Left lung (tissue), 10 donors: ENCODE data around the gene RBBP8. TPM values are rescaled to one million over a fixed set of nuclear protein-coding genes. Genes with fewer than 3 reads are reported as not detected.

ENCODE experiments used
- ATAC-seq: fragments of 200-7000 bp; cut with Tn5 transposase; one replicate; pipeline ENCODE4 v1.9.1; 2020; ENCODE audit warnings: moderate library complexity
- DNase-seq, 4 donors: peaks; one replicate each; pipeline ENCODE4 v3.0.0-alpha.2; 2013 to 2020
- H3K27ac ChIP-seq, 2 donors: fragments of 200-600 bp; sonication (generic) in 1 of 2; one replicate each; pipeline versions ENCODE4 v1.5.0 to v1.8.0; 2020 to 2021
- H3K27me3 ChIP-seq, 2 donors: fragments of 200-600 bp; sonication (generic) in 1 of 2; one replicate each; pipeline versions ENCODE4 v1.5.0 to v1.8.0; 2020 to 2021
- H3K36me3 ChIP-seq, 2 donors: fragments of 200-600 bp; sonication (generic) in 1 of 2; one replicate each; pipeline versions ENCODE4 v1.5.0 to v1.8.0; 2020 to 2021
- H3K4me1 ChIP-seq, 2 donors: fragments of 200-600 bp; one replicate each; pipeline ENCODE4 v1.8.0; 2021
- H3K4me3 ChIP-seq, 2 donors: fragments of 200-600 bp; sonication (generic) in 1 of 2; one replicate each; pipeline versions ENCODE4 v1.5.0 to v1.8.0; 2020 to 2021; ENCODE audit warnings: mild to moderate bottlenecking in 1 of 2
- H3K9me3 ChIP-seq, 2 donors: fragments of 200-600 bp; sonication (generic) in 1 of 2; one replicate each; pipeline versions ENCODE4 v1.5.0 to v1.8.0; 2020 to 2021
- intact Hi-C, 2 donors: fragments of 100-400 bp; cut with DNase I; formaldehyde crosslinking; loops; one replicate each; pipeline versions ENCODE4 v1.11.2 to v1.14.2; 2022
- polyA plus RNA-seq, 6 donors: library from polyadenylated mRNA; unstranded; fragments of 120-200 nt; gene quantifications; one replicate each; pipeline ENCODE4 v1.2.1, GENCODE V29; 2013; ENCODE audit not compliant: insufficient read length in 6 of 6
- total RNA-seq, 2 donors: library from RNA; stranded (reverse); fragmentation: NEBNext Ultra II Directional; extraction: Animal tissue kit (Norgen Biotek cat#: 25700); gene quantifications; one replicate each; pipeline ENCODE4 v1.2.1, GENCODE V29; 2021
- TF ChIP-seq, protein P1 (sequence below), 2 donors: fragments of 200-600 bp; sonication (generic) in 1 of 2; IDR thresholded peaks; one replicate each; pipeline versions ENCODE4 v1.5.0 to v1.8.0; 2021; ENCODE audit warnings: antibody characterized with exemption in 2 of 2
- donor health status: DM: no; HTN: yes; CAD: no.
- donor health status: DM: no; HTN: no; CAD: no.

The RBBP8 gene
- total and polyA plus RNA-seq, 8 donors, result 24.6 to 47.7 (median 31.3) TPM

GRCh38 chr18:22999647-23000046, 66.5 kb downstream of the RBBP8 start:
- H3K9me3 ChIP-seq, result no peaks in the 10 kb centered on the region
- TF ChIP-seq, protein P1, sequence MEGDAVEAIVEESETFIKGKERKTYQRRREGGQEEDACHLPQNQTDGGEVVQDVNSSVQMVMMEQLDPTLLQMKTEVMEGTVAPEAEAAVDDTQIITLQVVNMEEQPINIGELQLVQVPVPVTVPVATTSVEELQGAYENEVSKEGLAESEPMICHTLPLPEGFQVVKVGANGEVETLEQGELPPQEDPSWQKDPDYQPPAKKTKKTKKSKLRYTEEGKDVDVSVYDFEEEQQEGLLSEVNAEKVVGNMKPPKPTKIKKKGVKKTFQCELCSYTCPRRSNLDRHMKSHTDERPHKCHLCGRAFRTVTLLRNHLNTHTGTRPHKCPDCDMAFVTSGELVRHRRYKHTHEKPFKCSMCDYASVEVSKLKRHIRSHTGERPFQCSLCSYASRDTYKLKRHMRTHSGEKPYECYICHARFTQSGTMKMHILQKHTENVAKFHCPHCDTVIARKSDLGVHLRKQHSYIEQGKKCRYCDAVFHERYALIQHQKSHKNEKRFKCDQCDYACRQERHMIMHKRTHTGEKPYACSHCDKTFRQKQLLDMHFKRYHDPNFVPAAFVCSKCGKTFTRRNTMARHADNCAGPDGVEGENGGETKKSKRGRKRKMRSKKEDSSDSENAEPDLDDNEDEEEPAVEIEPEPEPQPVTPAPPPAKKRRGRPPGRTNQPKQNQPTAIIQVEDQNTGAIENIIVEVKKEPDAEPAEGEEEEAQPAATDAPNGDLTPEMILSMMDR (IDR thresholded peaks at IDR 0.05), result no peak
- H3K27ac ChIP-seq, result no peak overlapping the region
- intact Hi-C loops, result no loop called here
- no peaks in the 10 kb centered on the region for H3K27me3 ChIP-seq
- peaks cover 0 to 64% of the 10 kb centered on the region in 2 donors for H3K36me3 ChIP-seq
- no peak for ATAC-seq
- no peak for DNase-seq
- H3K4me3 ChIP-seq, result no peak overlapping the region
- no peaks in the 10 kb centered on the region for H3K4me1 ChIP-seq

- no peak for ATAC-seq
- no peak for DNase-seq
- peaks cover 0 to 57% of the 10 kb centered on the region in 2 donors for H3K36me3 ChIP-seq
- no peak overlapping the region for H3K4me3 ChIP-seq
- H3K4me1 ChIP-seq, result no peaks in the 10 kb centered on the region
- no peak overlapping the region for H3K27ac ChIP-seq
- TF ChIP-seq, protein P1 (IDR thresholded peaks at IDR 0.05), result no peak
- intact Hi-C loops, result no loop called here
- H3K27me3 ChIP-seq, result no peaks in the 10 kb centered on the region
- H3K9me3 ChIP-seq, result no peaks in the 10 kb centered on the region
Observed at GRCh38 chr18:23003289-23003688, 70.2 kb downstream of the RBBP8 start.

- TF ChIP-seq, protein P1 (IDR thresholded peaks at IDR 0.05), result no peak
- ATAC-seq (no peak), DNase-seq (no peak)
- peaks cover 0 to 42% of the 10 kb centered on the region in 2 donors for H3K36me3 ChIP-seq
- no peak overlapping the region for H3K27ac ChIP-seq
- intact Hi-C loops, result no loop called here
- H3K27me3 ChIP-seq, result no peaks in the 10 kb centered on the region
- H3K4me1 ChIP-seq, result no peaks in the 10 kb centered on the region
- H3K9me3 ChIP-seq, result no peaks in the 10 kb centered on the region
- H3K4me3 ChIP-seq, result no peak overlapping the region
Observed at GRCh38 chr18:23012249-23012648, 79.1 kb downstream of the RBBP8 start.

GRCh38 chr18:23020555-23021294, 87.6 kb downstream of the RBBP8 start:
- Histone ChIP-seq H3K36me3 (peaks cover 0 to 52% of the 10 kb centered on the region in 2 donors), H3K4me1 (peaks cover 0 to 5% of the 10 kb centered on the region in 2 donors), H3K27ac (peak overlapping the region in 1 of 2 donors; percentile 13), H3K4me3 (no peak overlapping the region), H3K27me3 (no peaks in the 10 kb centered on the region), H3K9me3 (no peaks in the 10 kb centered on the region)
- TF ChIP-seq, protein P1 (IDR thresholded peaks at IDR 0.05), result no peak
- peak; percentile 19 for ATAC-seq
- intact Hi-C loops, result loop anchor here in 1 of 2 donors (10.0 kb wide), 1 partner anchor 374 kb away; no protein-coding TSS in a partner anchor
- no peak for DNase-seq

- ATAC-seq, result no peak
- TF ChIP-seq, protein P1 (IDR thresholded peaks at IDR 0.05), result no peak
- Histone ChIP-seq H3K27me3 (no peaks in the 10 kb centered on the region), H3K4me3 (no peak overlapping the region), H3K36me3 (peaks cover 0 to 56% of the 10 kb centered on the region in 2 donors), H3K27ac (no peak overlapping the region), H3K4me1 (peaks cover 0 to 5% of the 10 kb centered on the region in 2 donors), H3K9me3 (no peaks in the 10 kb centered on the region)
- intact Hi-C loops, result loop anchor here in 1 of 2 donors (10.0 kb wide), 1 partner anchor 373 kb away; no protein-coding TSS in a partner anchor
- no peak for DNase-seq
Observed at GRCh38 chr18:23021623-23022022, 88.5 kb downstream of the RBBP8 start.
